NCI-H510A (cell line): Measurements from ENCODE around the gene SLC44A5.
"Not testable (repeated sequence)": the region's sequence is repeated elsewhere in the genome, so short reads cannot be mapped to it uniquely, and the experiment has no call there.

Experiments
- DNase-seq: peaks from one replicate; lab custom pipeline; 2025; lab: John Stamatoyannopoulos, UW

Gene SLC44A5

GRCh38 chr1:75273110-75273509 lies 337.8 kb downstream of the SLC44A5 start:
- DNase-seq, result no peak

GRCh38 chr1:75265792-75266191 lies 345.1 kb downstream of the SLC44A5 start:
- peak; percentile 3 for DNase-seq

GRCh38 chr1:75264112-75264511 lies 346.8 kb downstream of the SLC44A5 start:
- no peak for DNase-seq

- not testable (repeated sequence) for DNase-seq
Measured at GRCh38 chr1:75263616-75264015, 347.3 kb downstream of the SLC44A5 start.

- not testable (repeated sequence) for DNase-seq
Measured at GRCh38 chr1:75261946-75262345, 349.0 kb downstream of the SLC44A5 start.

GRCh38 chr1:75258351-75258750 lies 352.6 kb downstream of the SLC44A5 start:
- no peak for DNase-seq

- no peak for DNase-seq
Measured at GRCh38 chr1:75257424-75257823, 353.5 kb downstream of the SLC44A5 start.

GRCh38 chr1:75250114-75250513 lies 360.8 kb downstream of the SLC44A5 start:
- not testable (repeated sequence) for DNase-seq

- DNase-seq, result no peak
Measured at GRCh38 chr1:75245239-75245638, 365.7 kb downstream of the SLC44A5 start.

GRCh38 chr1:75243124-75243523 lies 367.8 kb downstream of the SLC44A5 start:
- no peak for DNase-seq

- no peak for DNase-seq
Measured at GRCh38 chr1:75237316-75237715, 373.6 kb downstream of the SLC44A5 start.

GRCh38 chr1:75234562-75234961 lies 376.4 kb downstream of the SLC44A5 start:
- DNase-seq, result no peak

GRCh38 chr1:75233302-75233929 lies 377.5 kb downstream of the SLC44A5 start:
- DNase-seq, result peak; percentile 3

- no peak for DNase-seq
Measured at GRCh38 chr1:75220072-75220471, 390.8 kb downstream of the SLC44A5 start.

GRCh38 chr1:75214017-75214416 lies 396.9 kb downstream of the SLC44A5 start:
- no peak for DNase-seq

- DNase-seq, result no peak
Measured at GRCh38 chr1:75211648-75212047, 399.3 kb downstream of the SLC44A5 start.

- DNase-seq, result no peak
Measured at GRCh38 chr1:75208862-75209261, 402.1 kb downstream of the SLC44A5 start.

GRCh38 chr1:75203415-75204277 lies 407.3 kb downstream of the SLC44A5 start:
- DNase-seq, result peak; percentile 14

GRCh38 chr1:75202751-75203150 lies 408.2 kb downstream of the SLC44A5 start:
- no peak for DNase-seq

- DNase-seq, result no peak
Measured at GRCh38 chr1:75198761-75199160, 412.2 kb downstream of the SLC44A5 start.

- DNase-seq, result no peak
Measured at GRCh38 chr1:75198163-75198562, 412.8 kb downstream of the SLC44A5 start.

GRCh38 chr1:75188892-75189291 lies 422.0 kb downstream of the SLC44A5 start:
- no peak for DNase-seq

- not testable (repeated sequence) for DNase-seq
Measured at GRCh38 chr1:75181214-75181955, 429.5 kb downstream of the SLC44A5 start.
